ENCODE results near the gene GOLGA6L25. TPM values are rescaled to one million over a fixed set of nuclear protein-coding genes. Genes with fewer than 3 reads are reported as not detected.
"Not testable (repeated sequence)": the region's sequence is repeated elsewhere in the genome, so short reads cannot be mapped to it uniquely, and the experiment has no call there.

The GOLGA6L25 gene, protein sequence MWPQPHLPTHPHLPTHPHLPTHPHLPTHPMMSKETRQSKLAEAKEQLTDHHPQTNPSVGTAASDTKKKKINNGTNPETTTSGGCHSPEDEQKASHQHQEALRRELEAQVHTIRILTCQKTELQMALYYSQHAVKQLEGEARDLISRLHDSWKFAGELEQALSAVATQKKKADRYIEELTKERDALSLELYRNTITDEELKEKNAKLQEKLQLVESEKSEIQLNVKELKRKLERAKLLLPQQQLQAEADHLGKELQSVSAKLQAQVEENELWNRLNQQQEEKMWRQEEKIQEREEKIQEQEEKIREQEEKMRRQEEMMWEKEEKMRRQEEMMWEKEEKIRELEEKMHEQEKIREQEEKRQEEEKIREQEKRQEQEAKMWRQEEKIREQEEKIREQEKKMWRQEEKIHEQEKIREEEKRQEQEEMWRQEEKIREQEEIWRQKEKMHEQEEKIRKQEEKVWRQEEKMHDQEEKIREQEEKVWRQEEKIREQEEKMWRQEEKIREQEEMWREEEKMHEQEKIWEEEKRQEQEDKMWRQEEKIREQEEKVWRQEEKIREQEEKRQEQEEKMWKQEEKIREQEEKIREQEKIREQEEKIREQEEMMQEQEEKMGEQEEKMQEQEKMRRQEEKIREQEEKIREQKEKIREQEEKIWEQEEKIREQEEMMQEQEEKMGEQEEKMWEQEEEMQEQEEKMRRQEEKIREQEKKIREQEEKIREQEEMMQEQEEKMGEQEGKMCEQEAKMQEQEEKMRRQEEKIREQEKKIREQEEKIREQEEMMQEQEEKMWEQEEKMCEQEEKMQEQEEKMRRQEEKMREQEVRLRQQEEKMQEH
- not detected for polyA plus RNA-seq (2013, experiment 1 of 4)
- polyA plus RNA-seq (2013, experiment 2 of 4) = not detected
- polyA plus RNA-seq (2013, experiment 3 of 4) = not detected
- polyA plus RNA-seq (2013, experiment 4 of 4) = not detected

GRCh38 chr15:28553268-28553667 is at the start of gene GOLGA6L25:
TSS of gene GOLGA6L25 (plus strand) at chr15:28553568. CDS start at chr15:28553629, 61 bp downstream.
- H3K4me3 ChIP-seq (ENCODE audit: insufficient read depth, low read depth, low read length) = not testable (repeated sequence)

DNA sequence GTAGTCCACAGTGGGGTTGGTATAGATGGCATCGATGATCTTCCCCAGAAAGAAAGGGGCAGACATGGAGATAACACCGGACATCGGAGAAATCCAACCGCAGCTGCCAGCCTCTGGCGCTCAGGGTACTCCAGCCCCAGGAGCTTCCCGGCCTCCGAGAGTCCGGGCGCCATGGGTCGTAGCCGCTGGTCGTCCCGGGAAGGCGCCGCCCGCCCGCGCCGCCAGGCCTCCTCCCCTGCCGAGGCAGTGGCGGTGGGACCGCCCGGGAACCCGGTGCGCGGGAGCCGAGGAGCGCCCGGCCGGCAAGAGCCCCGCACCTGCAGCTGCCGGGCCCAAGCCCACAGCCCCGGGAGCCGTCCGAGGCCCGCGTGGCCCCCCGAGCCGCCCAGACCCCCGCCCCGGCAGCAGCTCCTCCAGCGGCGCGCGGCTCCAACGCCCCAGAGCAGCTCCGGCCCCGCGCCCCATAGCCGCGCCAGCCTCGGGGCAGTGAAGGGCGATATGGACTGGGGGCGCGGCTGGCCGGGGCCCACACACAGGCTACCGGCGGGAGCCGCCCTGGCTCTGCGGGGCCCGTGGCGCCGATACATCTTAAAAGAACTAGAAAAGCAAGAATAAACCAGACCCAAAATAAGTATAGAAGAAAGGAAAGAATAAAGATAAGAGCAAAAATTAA is 45.0 kb upstream of the GOLGA6L25 start:
- WGBS, 2 experiments = 0% methylated on average over 13 of the region's 63 CpGs; no CpG with 5 or more reads in 1 of the 2 experiments
- H3K9me3 ChIP-seq (ENCODE audit: control insufficient read depth, low read length); H3K27ac ChIP-seq (ENCODE audit: insufficient read depth, low read depth, low read length, poor library complexity, severe bottlenecking); H3K36me3 ChIP-seq (ENCODE audit: control insufficient read depth, insufficient read depth, low read length); H3K27me3 ChIP-seq (ENCODE audit: control insufficient read depth, insufficient read depth, low read length, poor library complexity, severe bottlenecking); H3K4me1 ChIP-seq (ENCODE audit: control insufficient read depth, insufficient read depth, low read length); H3K4me3 ChIP-seq (ENCODE audit: insufficient read depth, low read depth, low read length): not testable (repeated sequence)

More at GRCh38 chr15:28553268-28553667, at the start of gene GOLGA6L25:
- H3K27ac ChIP-seq (ENCODE audit: insufficient read depth, low read depth, low read length, poor library complexity, severe bottlenecking); H3K36me3 ChIP-seq (ENCODE audit: control insufficient read depth, insufficient read depth, low read length); H3K9me3 ChIP-seq (ENCODE audit: control insufficient read depth, low read length); H3K27me3 ChIP-seq (ENCODE audit: control insufficient read depth, insufficient read depth, low read length, poor library complexity, severe bottlenecking); H3K4me1 ChIP-seq (ENCODE audit: control insufficient read depth, insufficient read depth, low read length): not testable (repeated sequence)
- WGBS, 2 experiments = no CpG with 5 or more reads among the region's 7 CpGs

- H3K36me3 ChIP-seq (ENCODE audit: control insufficient read depth, insufficient read depth, low read length); H3K9me3 ChIP-seq (ENCODE audit: control insufficient read depth, low read length); H3K27ac ChIP-seq (ENCODE audit: insufficient read depth, low read depth, low read length, poor library complexity, severe bottlenecking); H3K27me3 ChIP-seq (ENCODE audit: control insufficient read depth, insufficient read depth, low read length, poor library complexity, severe bottlenecking); H3K4me3 ChIP-seq (ENCODE audit: insufficient read depth, low read depth, low read length); H3K4me1 ChIP-seq (ENCODE audit: control insufficient read depth, insufficient read depth, low read length): not testable (repeated sequence)
- 88 to 95% methylated on average over 7 of the region's 22 CpGs for WGBS, 2 experiments
These were observed 39.2 kb upstream of the GOLGA6L25 start for GRCh38 chr15:28514128-28514527.

- no CpG with 5 or more reads among the region's 11 CpGs for WGBS, 2 experiments
- H3K4me1 ChIP-seq (ENCODE audit: control insufficient read depth, insufficient read depth, low read length); H3K36me3 ChIP-seq (ENCODE audit: control insufficient read depth, insufficient read depth, low read length); H3K9me3 ChIP-seq (ENCODE audit: control insufficient read depth, low read length); H3K27me3 ChIP-seq (ENCODE audit: control insufficient read depth, insufficient read depth, low read length, poor library complexity, severe bottlenecking); H3K4me3 ChIP-seq (ENCODE audit: insufficient read depth, low read depth, low read length); H3K27ac ChIP-seq (ENCODE audit: insufficient read depth, low read depth, low read length, poor library complexity, severe bottlenecking): not testable (repeated sequence)
These were observed 38.2 kb upstream of the GOLGA6L25 start for GRCh38 chr15:28515208-28515607.

DNA sequence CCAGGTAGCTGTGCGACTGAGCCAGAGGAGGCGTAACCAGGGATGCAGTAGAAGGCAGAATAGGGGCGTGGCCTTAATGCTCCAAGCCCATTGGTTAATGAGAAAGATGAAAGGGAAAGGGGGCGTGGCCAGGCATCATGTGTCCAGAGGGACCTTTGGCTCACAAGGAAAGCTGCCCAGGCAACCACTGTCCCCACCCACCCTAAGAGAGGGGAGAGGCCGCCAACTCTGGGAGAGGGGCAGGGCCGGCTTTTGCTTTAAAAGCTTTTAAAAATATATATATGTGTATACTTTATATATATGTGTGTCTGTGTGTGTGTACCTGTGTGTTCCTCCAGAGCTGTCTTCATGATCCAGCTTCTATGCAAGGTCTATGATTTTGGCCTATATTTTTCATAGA is 20.4 kb upstream of the GOLGA6L25 start, which contains the start of gene GOLGA8G:
Gene GOLGA8G (minus strand): TSS at position 18 of the 400 bp plus-strand sequence. CDS start 62 bp downstream, outside the sequence.
- H3K4me1 ChIP-seq (ENCODE audit: control insufficient read depth, insufficient read depth, low read length); H3K27me3 ChIP-seq (ENCODE audit: control insufficient read depth, insufficient read depth, low read length, poor library complexity, severe bottlenecking); H3K4me3 ChIP-seq (ENCODE audit: insufficient read depth, low read depth, low read length); H3K27ac ChIP-seq (ENCODE audit: insufficient read depth, low read depth, low read length, poor library complexity, severe bottlenecking); H3K9me3 ChIP-seq (ENCODE audit: control insufficient read depth, low read length); H3K36me3 ChIP-seq (ENCODE audit: control insufficient read depth, insufficient read depth, low read length): not testable (repeated sequence)
- 80 to 93% methylated on average over 1 to 2 of the region's 6 CpGs for WGBS, 2 experiments

DNA sequence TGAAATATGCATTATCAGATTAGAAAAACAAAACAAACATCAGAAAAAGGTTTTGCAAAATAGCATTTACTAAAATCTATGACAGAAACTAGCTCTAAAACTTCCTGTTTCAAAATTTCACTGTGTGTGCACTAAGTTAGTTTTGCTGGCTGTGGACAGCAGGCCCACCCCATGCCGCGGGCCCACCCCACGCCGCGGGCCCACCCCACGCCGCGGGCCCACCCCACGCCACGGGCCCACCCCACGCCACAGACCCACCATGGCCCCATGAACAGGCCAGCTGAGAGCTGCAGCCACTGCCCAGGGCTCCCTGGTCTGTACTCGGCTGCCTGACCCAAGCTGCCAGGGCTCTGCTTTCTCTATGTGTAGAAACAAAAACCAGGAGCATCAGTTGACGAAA is 20.0 kb downstream of the GOLGA6L25 start:
- 92 to 100% methylated on average over 2 to 11 of the region's 13 CpGs for WGBS, 2 experiments
- not testable (repeated sequence) for H3K4me1 ChIP-seq (ENCODE audit: control insufficient read depth, insufficient read depth, low read length); H3K36me3 ChIP-seq (ENCODE audit: control insufficient read depth, insufficient read depth, low read length)

GRCh38 chr15:28588977-28589606 is 35.7 kb downstream of the GOLGA6L25 start:
- not testable (repeated sequence) for H3K27me3 ChIP-seq (ENCODE audit: control insufficient read depth, insufficient read depth, low read length, poor library complexity, severe bottlenecking); H3K4me3 ChIP-seq (ENCODE audit: insufficient read depth, low read depth, low read length); H3K4me1 ChIP-seq (ENCODE audit: control insufficient read depth, insufficient read depth, low read length); H3K9me3 ChIP-seq (ENCODE audit: control insufficient read depth, low read length); H3K36me3 ChIP-seq (ENCODE audit: control insufficient read depth, insufficient read depth, low read length); H3K27ac ChIP-seq (ENCODE audit: insufficient read depth, low read depth, low read length, poor library complexity, severe bottlenecking)
- no CpG with 5 or more reads among the region's 72 CpGs for WGBS, 2 experiments

More for the DNA sequence above, 20.0 kb downstream of the GOLGA6L25 start:
- H3K27me3 ChIP-seq (ENCODE audit: control insufficient read depth, insufficient read depth, low read length, poor library complexity, severe bottlenecking); H3K9me3 ChIP-seq (ENCODE audit: control insufficient read depth, low read length); H3K4me3 ChIP-seq (ENCODE audit: insufficient read depth, low read depth, low read length); H3K27ac ChIP-seq (ENCODE audit: insufficient read depth, low read depth, low read length, poor library complexity, severe bottlenecking): not testable (repeated sequence)

DNA sequence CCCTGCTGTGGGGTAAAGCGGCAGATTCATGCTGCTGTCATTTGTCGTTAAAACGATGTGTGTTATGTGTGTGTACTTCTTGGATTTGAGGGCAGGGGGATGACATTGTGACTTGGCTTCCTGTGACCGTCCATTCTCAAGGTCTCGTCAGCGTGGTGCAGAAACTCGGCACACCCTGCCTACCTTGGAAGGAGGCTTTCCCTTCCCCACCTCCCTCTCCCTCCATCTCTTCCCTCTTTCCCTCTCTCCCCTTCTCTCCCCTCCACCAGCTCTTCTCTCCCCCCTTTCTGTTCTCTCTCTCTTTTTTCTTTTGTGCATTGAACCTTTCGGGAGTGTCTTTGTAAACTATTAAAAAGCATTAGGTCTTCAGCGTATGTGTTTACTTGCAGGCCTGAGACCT is 36.4 kb downstream of the GOLGA6L25 start:
- not testable (repeated sequence) for H3K27me3 ChIP-seq (ENCODE audit: control insufficient read depth, insufficient read depth, low read length, poor library complexity, severe bottlenecking); H3K4me1 ChIP-seq (ENCODE audit: control insufficient read depth, insufficient read depth, low read length); H3K9me3 ChIP-seq (ENCODE audit: control insufficient read depth, low read length); H3K36me3 ChIP-seq (ENCODE audit: control insufficient read depth, insufficient read depth, low read length); H3K4me3 ChIP-seq (ENCODE audit: insufficient read depth, low read depth, low read length); H3K27ac ChIP-seq (ENCODE audit: insufficient read depth, low read depth, low read length, poor library complexity, severe bottlenecking)
- 0% methylated on average over 4 of the region's 9 CpGs for WGBS, 2 experiments

GRCh38 chr15:28592395-28592794 is 39.0 kb downstream of the GOLGA6L25 start:
- WGBS, 2 experiments = no CpG with 5 or more reads among the region's 3 CpGs
- not testable (repeated sequence) for H3K27ac ChIP-seq (ENCODE audit: insufficient read depth, low read depth, low read length, poor library complexity, severe bottlenecking); H3K27me3 ChIP-seq (ENCODE audit: control insufficient read depth, insufficient read depth, low read length, poor library complexity, severe bottlenecking); H3K36me3 ChIP-seq (ENCODE audit: control insufficient read depth, insufficient read depth, low read length); H3K4me3 ChIP-seq (ENCODE audit: insufficient read depth, low read depth, low read length); H3K9me3 ChIP-seq (ENCODE audit: control insufficient read depth, low read length); H3K4me1 ChIP-seq (ENCODE audit: control insufficient read depth, insufficient read depth, low read length)

Measured in ectodermal cell (in vitro differentiated cells).